ENCODE data around the gene MEGF11. TPM values are rescaled to one million over a fixed set of nuclear protein-coding genes. Genes with fewer than 3 reads are reported as not detected.

MEGF11 gene
- total RNA-seq, 1 experiment from 2014 or later, result 2.3 TPM

GRCh38 chr15:65862682-65863081 lies 390.9 kb downstream of the MEGF11 start (continued):
- peak; percentile 23 to 87 (median 78); a peak in 5 of 6 replicates for TF ChIP-seq CTCF (IDR thresholded peaks at IDR 0.05 in 2 of 3, conservative IDR thresholded peaks at IDR 0.05 in 1 of 3; ENCODE audit: borderline replicate concordance in 1 of 3, insufficient read depth in 1 of 3, low read depth in 2 of 3, low read length in 2 of 3)

- ChIA-PET POLR2A (interaction anchor here (0.7 to 1.3 kb wide), 2 partner anchors 15 to 25 kb away, joined by 3 read pairs; no protein-coding TSS in a partner anchor), CTCF (interaction anchor here (0.8 to 3.1 kb wide), 7 partner anchors 10 to 457 kb away, joined by 3 to 31 read pairs (median 5); partner anchors contain the start of gene RAB11A), RAD21 (ENCODE audit: low non-redundant PET in 1 of 2, low total read pairs in 2 of 2, uncharacterized antibody in 2 of 2, unreplicated experiment in 2 of 2) (no interaction called here)
- Histone ChIP-seq H3K4me2 (ENCODE audit: low read length) (no peak overlapping the region), H3K9ac (ENCODE audit: low read length) (no peak overlapping the region), H3K27me3 (ENCODE audit: insufficient read depth, low read length) (no peaks in the 10 kb centered on the region), H3K79me2 (ENCODE audit: insufficient read depth, low read length) (no peaks in the 10 kb centered on the region), H3K36me3 (ENCODE audit: control insufficient read depth in 1 of 2, insufficient read depth in 2 of 2, low read length in 2 of 2) (no peaks in the 10 kb centered on the region), H4K20me1 (ENCODE audit: insufficient read depth) (no peaks in the 10 kb centered on the region), H3K9me3 (ENCODE audit: control insufficient read depth in 1 of 2, insufficient read depth in 1 of 2, low read depth in 1 of 2, low read length in 2 of 2) (no peaks in the 10 kb centered on the region), H3K4me3 (replicated peaks in 1 of 2; ENCODE audit: low read depth in 1 of 2, low read length in 2 of 2) (no peak overlapping the region), H2AFZ (ENCODE audit: low read depth, low read length, poor library complexity, severe bottlenecking) (no peak overlapping the region), H3K4me1 (ENCODE audit: control insufficient read depth in 1 of 2, insufficient read depth in 2 of 2, low read length in 2 of 2) (peaks cover 0 to 4% of the 10 kb centered on the region in 2 experiments; a peak in 2 of 4 replicates), H3K27ac (ENCODE audit: low read depth, low read length) (no peak overlapping the region), H3K9me2 (ENCODE audit: insufficient read depth) (no peaks in the 10 kb centered on the region)
- ATAC-seq (no peak), DNase-seq (ENCODE audit: low read depth, low spot score) (no peak)
- BruUV-seq (replicated peaks), result no TSS peak
- intact Hi-C loops (cut with micrococcal nuclease), result no loop called here
- TF ChIP-seq ZFX (IDR thresholded peaks at IDR 0.05) (no peak), SIN3A (IDR thresholded peaks at IDR 0.05; ENCODE audit: low read depth) (no peak), SRF (IDR thresholded peaks at IDR 0.05; ENCODE audit: low read depth) (no peak), TCF7L2 (IDR thresholded peaks at IDR 0.05; ENCODE audit: borderline replicate concordance, extremely low read depth, insufficient read depth, insufficient read length) (no peak), EZH2phosphoT487 (IDR thresholded peaks at IDR 0.05; ENCODE audit: borderline replicate concordance) (no peak), EGR1 (IDR thresholded peaks at IDR 0.05; ENCODE audit: low read depth) (no peak), CTCF (IDR thresholded peaks at IDR 0.05 in 2 of 3, conservative IDR thresholded peaks at IDR 0.05 in 1 of 3; ENCODE audit: borderline replicate concordance in 1 of 3, insufficient read depth in 1 of 3, low read depth in 2 of 3, low read length in 2 of 3) (no peak), CBX3 (IDR thresholded peaks at IDR 0.05; ENCODE audit: low read depth) (no peak), SP1 (IDR thresholded peaks at IDR 0.05; ENCODE audit: low read depth) (no peak), REST (IDR thresholded peaks at IDR 0.05; ENCODE audit: low read depth) (no peak), EZH2 (IDR thresholded peaks at IDR 0.05) (no peak), ELF1 (IDR thresholded peaks at IDR 0.05; ENCODE audit: borderline replicate concordance, low read depth) (no peak), FOSL1 (IDR thresholded peaks at IDR 0.05; ENCODE audit: low read depth) (no peak)
Measured at GRCh38 chr15:65857718-65858402, 395.7 kb downstream of the MEGF11 start.
